Neuronal stem cell (in vitro differentiated cells): ENCODE measurements around the gene PRKCB.
"Not testable (repeated sequence)": the region's sequence is repeated elsewhere in the genome, so short reads cannot be mapped to it uniquely, and the experiment has no call there.

Experiments used
- DNase-seq: peaks from one replicate; pipeline ENCODE4 v3.0.0-alpha.2; 2013; ENCODE audit warnings: low spot score
- H2AFZ ChIP-seq: one replicate; pipeline ENCODE4 v1.6.1; 2013; ENCODE audit warnings: mild to moderate bottlenecking, low read length, inconsistent platforms
- H2AK5ac ChIP-seq: 2 replicates; pipeline ENCODE4 v1.6.1; 2013; ENCODE audit warnings: low read depth, mild to moderate bottlenecking, inconsistent platforms, low read length, moderate library complexity, mixed read lengths
- H2BK120ac ChIP-seq: 2 replicates; pipeline ENCODE4 v1.6.1; 2013; ENCODE audit warnings: low read depth, mild to moderate bottlenecking, inconsistent platforms, low read length, moderate library complexity, mixed read lengths
- H2BK12ac ChIP-seq: one replicate; pipeline ENCODE4 v1.6.1; 2013; ENCODE audit warnings: low read length, inconsistent platforms
- H2BK15ac ChIP-seq: 2 replicates; pipeline ENCODE4 v1.6.1; 2013; ENCODE audit warnings: mild to moderate bottlenecking, low read length, inconsistent platforms, mixed read lengths
- H2BK5ac ChIP-seq: one replicate; pipeline ENCODE4 v1.6.1; 2013; ENCODE audit warnings: inconsistent platforms, mild to moderate bottlenecking, low read length, moderate library complexity
- H3K14ac ChIP-seq: one replicate; pipeline ENCODE4 v1.6.1; 2013; ENCODE audit warnings: low read length, inconsistent platforms
- H3K18ac ChIP-seq: 2 replicates; pipeline ENCODE4 v1.6.1; 2013; ENCODE audit warnings: low read length, inconsistent platforms
- H3K23ac ChIP-seq: 2 replicates; pipeline ENCODE4 v1.6.1; 2013; ENCODE audit warnings: low read depth, mild to moderate bottlenecking, mixed read lengths, low read length, inconsistent platforms; ENCODE audit not compliant: poor library complexity
- H3K27ac ChIP-seq: replicated peaks from 3 replicates; pipeline ENCODE4 v1.5.1; 2013; ENCODE audit warnings: low read length, inconsistent platforms
- H3K27me3 ChIP-seq, 3 experiments: 2 replicates each; pipeline ENCODE4 v1.6.1; 2013; ENCODE audit warnings: low read length in 3 of 3, mild to moderate bottlenecking in 2 of 3, inconsistent platforms in 1 of 3, low read depth in 1 of 3, mixed read lengths in 1 of 3, moderate library complexity in 1 of 3; ENCODE audit not compliant: control insufficient read depth in 3 of 3, insufficient read depth in 3 of 3
- H3K36me3 ChIP-seq, 2 donors: replicated peaks in 1 of 2; 2 replicates each; pipeline ENCODE4 v1.6.1; 2013; ENCODE audit warnings: low read length in 2 of 2; ENCODE audit not compliant: control insufficient read depth in 2 of 2, insufficient read depth in 2 of 2
- H3K4ac ChIP-seq: 2 replicates; pipeline ENCODE4 v1.6.1; 2013; ENCODE audit warnings: inconsistent platforms, mild to moderate bottlenecking, low read length, moderate library complexity
- H3K4me1 ChIP-seq, 2 donors: 1 replicate in 1 of 2; 2 replicates in 1 of 2; pipeline ENCODE4 v1.6.1; 2013; ENCODE audit warnings: low read length in 2 of 2, low read depth in 1 of 2; ENCODE audit not compliant: control insufficient read depth in 2 of 2, insufficient read depth in 1 of 2
- H3K4me2 ChIP-seq: one replicate; pipeline ENCODE4 v1.6.1; 2013; ENCODE audit warnings: mild to moderate bottlenecking, low read length, inconsistent platforms; ENCODE audit not compliant: insufficient read depth, poor library complexity, severe bottlenecking
- H3K4me3 ChIP-seq, 2 donors: 2 replicates each; pipeline ENCODE4 v1.5.1; 2013; ENCODE audit warnings: low read length in 2 of 2, mild to moderate bottlenecking in 2 of 2, inconsistent platforms in 1 of 2, moderate library complexity in 1 of 2
- H3K79me1 ChIP-seq: one replicate; pipeline ENCODE4 v1.6.1; 2013; ENCODE audit warnings: low read depth, mild to moderate bottlenecking, inconsistent platforms, low read length, moderate library complexity
- H3K9ac ChIP-seq: one replicate; pipeline ENCODE4 v1.6.1; 2013; ENCODE audit warnings: mild to moderate bottlenecking, low read depth, low read length, inconsistent platforms; ENCODE audit not compliant: poor library complexity
- H3K9me3 ChIP-seq, 2 donors: replicated peaks in 1 of 2; 2 replicates each; pipeline versions ENCODE3 to v1.6.1; 2013; ENCODE audit warnings: low read length in 2 of 2, mild to moderate bottlenecking in 2 of 2, inconsistent platforms in 1 of 2, low read depth in 1 of 2, mixed read lengths in 1 of 2, moderate library complexity in 1 of 2; ENCODE audit not compliant: control insufficient read depth in 2 of 2, insufficient read depth in 1 of 2
- H4K8ac ChIP-seq: one replicate; pipeline ENCODE4 v1.6.1; 2013; ENCODE audit warnings: low read depth, mild to moderate bottlenecking, inconsistent platforms, low read length, moderate library complexity
- H4K91ac ChIP-seq: one replicate; pipeline ENCODE4 v1.6.1; 2013; ENCODE audit warnings: low read length, low read depth, mild to moderate bottlenecking, inconsistent platforms; ENCODE audit not compliant: poor library complexity
- WGBS, 2 donors: extraction: QIAGEN DNeasy Blood & Tissue Kit; methylation state at CpG; one replicate each; pipeline ENCODE4 v1.1.7; 2013; ENCODE audit warnings: missing lambda C conversion rate in 2 of 2, mixed read lengths in 1 of 2; ENCODE audit not compliant: insufficient read length in 2 of 2, insufficient replicate concordance in 1 of 2; ENCODE audit errors: extremely low coverage in 2 of 2; 5-methylcytosine and 5-hydroxymethylcytosine counted together

The PRKCB gene

DNA sequence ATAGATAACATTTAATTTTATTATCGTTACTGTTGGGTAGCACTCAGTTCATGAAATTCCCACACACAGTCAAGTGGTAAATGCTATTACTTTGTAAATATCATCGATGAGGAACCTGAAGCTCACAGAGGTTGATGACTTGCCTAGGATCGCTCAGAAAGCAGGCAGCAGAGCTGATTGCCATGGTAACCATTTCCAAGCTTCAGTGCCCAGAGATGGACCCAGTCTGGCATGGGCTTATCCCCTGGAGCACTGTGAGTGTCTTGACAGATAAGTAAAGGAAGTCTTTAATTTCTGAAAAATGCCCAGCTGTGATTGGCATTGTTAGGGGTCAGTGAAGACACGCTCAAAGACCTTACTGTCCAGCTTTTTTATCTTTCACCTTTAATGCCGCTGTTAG, 95.0 kb downstream of the PRKCB start:
- Histone ChIP-seq H3K79me1 (no peaks in the 10 kb centered on the region), H3K14ac (no peak overlapping the region), H3K9me3 (no peaks in the 10 kb centered on the region), H3K4me2 (no peak overlapping the region), H2BK120ac (no peak overlapping the region), H3K9ac (no peak overlapping the region), H3K23ac (no peak overlapping the region), H4K91ac (no peak overlapping the region), H3K4me1 (peaks cover 0 to 2% of the 10 kb centered on the region in 2 donors), H3K18ac (no peak overlapping the region), H3K4ac (no peak overlapping the region), H3K36me3 (no peaks in the 10 kb centered on the region), H2BK12ac (no peak overlapping the region), H3K27me3 (no peaks in the 10 kb centered on the region), H2BK5ac (no peak overlapping the region), H2AFZ (no peak overlapping the region), H4K8ac (no peak overlapping the region), H2BK15ac (no peak overlapping the region), H3K27ac (no peak overlapping the region), H2AK5ac (no peak overlapping the region), H3K4me3 (no peak overlapping the region)
- no CpG with 5 or more reads among the region's 5 CpGs for whole genome bisulfite sequencing, 2 donors
- no peak for DNase-seq

DNA sequence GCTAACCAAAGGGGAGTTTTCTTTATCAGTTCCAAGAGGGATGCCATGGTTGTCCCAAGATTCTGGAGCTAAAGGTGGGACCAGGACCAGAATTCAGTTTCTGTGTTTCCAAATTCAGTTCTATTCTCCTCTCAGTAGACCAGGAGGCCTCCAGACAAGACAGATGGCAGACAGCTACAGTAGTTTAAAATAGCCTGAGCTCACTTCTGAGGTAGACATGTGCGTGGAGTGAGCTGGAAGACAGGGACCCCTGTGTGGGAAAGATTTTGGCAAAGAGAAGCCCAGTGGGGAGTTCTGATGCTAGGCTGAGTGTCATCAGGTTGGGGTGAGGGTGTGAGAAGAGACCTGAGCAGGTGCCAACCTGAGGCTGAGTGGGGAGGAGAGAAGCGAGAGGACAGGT, 95.4 kb downstream of the PRKCB start:
- no CpG with 5 or more reads among the region's 2 CpGs for whole genome bisulfite sequencing, 2 donors

DNA sequence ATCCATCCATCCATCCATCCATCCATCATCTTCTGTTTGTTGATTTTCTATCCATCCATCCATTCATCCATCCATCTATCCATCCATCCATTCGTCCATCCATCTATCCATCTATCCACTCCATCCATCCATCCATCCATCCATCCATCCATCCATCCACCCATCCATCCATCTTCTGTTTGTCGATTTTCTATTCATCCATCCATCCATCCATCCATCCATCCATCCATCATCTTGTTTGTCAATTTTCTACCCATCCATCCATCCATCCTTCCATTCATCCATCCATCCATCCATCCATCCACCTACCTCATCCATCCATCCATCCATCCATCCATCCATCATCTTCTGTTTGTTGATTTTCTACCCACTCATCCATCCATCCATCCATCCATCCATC, 97.9 kb downstream of the PRKCB start:
- not testable (repeated sequence) for H3K9me3 ChIP-seq, H2BK120ac ChIP-seq, H3K4me2 ChIP-seq, H2AK5ac ChIP-seq, H2BK5ac ChIP-seq, H3K4me3 ChIP-seq, H3K23ac ChIP-seq, H3K4me1 ChIP-seq, DNase-seq, H3K4ac ChIP-seq, H2BK12ac ChIP-seq, H3K36me3 ChIP-seq, H3K18ac ChIP-seq, H3K14ac ChIP-seq, H4K91ac ChIP-seq, H2AFZ ChIP-seq, H3K27ac ChIP-seq, H3K27me3 ChIP-seq, H4K8ac ChIP-seq, H3K9ac ChIP-seq, H2BK15ac ChIP-seq, H3K79me1 ChIP-seq
- WGBS, 2 donors = 100% methylated on average over 1 of the region's 2 CpGs; no CpG with 5 or more reads in 1 of the 2 donors

More for the DNA sequence above, 95.4 kb downstream of the PRKCB start:
- Histone ChIP-seq H3K4me3 (no peak overlapping the region), H2BK120ac (no peak overlapping the region), H3K18ac (no peak overlapping the region), H3K27me3 (no peaks in the 10 kb centered on the region), H3K79me1 (no peaks in the 10 kb centered on the region), H3K27ac (no peak overlapping the region), H4K8ac (no peak overlapping the region), H2BK12ac (no peak overlapping the region), H4K91ac (no peak overlapping the region), H3K4me2 (no peak overlapping the region), H3K9me3 (no peaks in the 10 kb centered on the region), H2AFZ (no peak overlapping the region), H3K4me1 (peaks cover 0 to 2% of the 10 kb centered on the region in 2 donors), H2BK5ac (no peak overlapping the region), H3K36me3 (no peaks in the 10 kb centered on the region), H3K23ac (peak overlapping the region; percentile 52), H3K9ac (no peak overlapping the region), H2BK15ac (no peak overlapping the region), H3K4ac (no peak overlapping the region), H3K14ac (no peak overlapping the region), H2AK5ac (no peak overlapping the region)
- DNase-seq = no peak

DNA sequence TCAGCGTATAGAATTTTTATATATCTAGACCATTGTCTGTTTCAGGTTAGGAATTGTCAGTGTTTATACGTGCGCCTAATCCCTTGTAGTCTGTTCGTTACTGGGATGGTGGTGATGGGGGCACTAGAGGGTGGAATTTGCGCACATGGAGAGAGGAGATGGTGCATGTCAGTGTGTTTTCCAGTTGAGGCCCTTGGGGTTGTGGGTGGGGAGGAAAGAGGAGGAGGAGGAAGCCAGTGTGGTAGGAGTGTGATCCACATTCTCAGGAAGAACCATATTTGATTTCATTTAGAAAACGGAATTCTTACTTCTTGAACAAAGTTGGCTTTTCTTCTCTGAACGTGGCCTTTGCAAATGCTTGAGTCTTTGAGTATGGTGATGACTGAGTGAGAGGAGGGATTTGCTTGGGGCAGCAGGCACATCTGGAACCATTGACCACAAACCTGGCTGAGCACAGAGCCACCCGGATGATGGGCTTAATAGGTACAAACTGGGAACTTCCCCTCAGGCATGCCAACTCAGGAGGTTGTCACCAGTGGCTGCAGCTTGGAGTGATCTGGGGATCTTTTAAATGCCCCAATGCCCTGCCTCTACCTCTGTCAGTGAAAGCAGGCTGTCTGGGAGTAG, 98.9 kb downstream of the PRKCB start:
- Histone ChIP-seq H3K79me1 (no peaks in the 10 kb centered on the region), H3K9ac (no peak overlapping the region), H4K8ac (no peak overlapping the region), H3K4ac (no peak overlapping the region), H3K4me1 (peaks cover 0 to 2% of the 10 kb centered on the region in 2 donors), H2BK120ac (no peak overlapping the region), H3K36me3 (no peaks in the 10 kb centered on the region), H3K27me3 (no peaks in the 10 kb centered on the region), H3K27ac (no peak overlapping the region), H3K4me3 (no peak overlapping the region), H3K18ac (no peak overlapping the region), H3K23ac (no peak overlapping the region), H3K14ac (no peak overlapping the region), H2BK5ac (no peak overlapping the region), H3K4me2 (no peak overlapping the region), H2AFZ (no peak overlapping the region), H2BK12ac (no peak overlapping the region), H2BK15ac (no peak overlapping the region), H3K9me3 (no peaks in the 10 kb centered on the region), H2AK5ac (no peak overlapping the region), H4K91ac (no peak overlapping the region)
- no CpG with 5 or more reads among the region's 8 CpGs for WGBS, 2 donors
- DNase-seq = no peak
